ENCODE results near the gene WDR76.
A peak's percentile ranks its signal among the peaks of the same experiment; 100 is the strongest.

Gene WDR76

GRCh38 chr15:43872416-43873020 lies 45.7 kb downstream of the WDR76 start:
- DNase-seq (ENCODE audit: low read depth) = peak; percentile 90
- H3K4me3 ChIP-seq (replicated peaks; ENCODE audit: low read depth, low read length) = no peak overlapping the region
- peak; percentile 78 for TF ChIP-seq CTCF (IDR thresholded peaks at IDR 0.05; ENCODE audit: low read length, missing control alignments)

GRCh38 chr15:43873651-43874050 lies 46.8 kb downstream of the WDR76 start:
- no peak overlapping the region for H3K4me3 ChIP-seq (replicated peaks; ENCODE audit: low read depth, low read length)
- TF ChIP-seq CTCF (IDR thresholded peaks at IDR 0.05; ENCODE audit: low read length, missing control alignments) = no peak
- DNase-seq (ENCODE audit: low read depth) = no peak

GRCh38 chr15:43876872-43877271 lies 50.1 kb downstream of the WDR76 start:
- H3K4me3 ChIP-seq (replicated peaks; ENCODE audit: low read depth, low read length) = no peak overlapping the region
- no peak for TF ChIP-seq CTCF (IDR thresholded peaks at IDR 0.05; ENCODE audit: low read length, missing control alignments)
- DNase-seq (ENCODE audit: low read depth) = no peak

GRCh38 chr15:43877371-43877770 lies 50.6 kb downstream of the WDR76 start:
- H3K4me3 ChIP-seq (replicated peaks; ENCODE audit: low read depth, low read length) = no peak overlapping the region
- DNase-seq (ENCODE audit: low read depth) = no peak
- no peak for TF ChIP-seq CTCF (IDR thresholded peaks at IDR 0.05; ENCODE audit: low read length, missing control alignments)

- no peak for DNase-seq (ENCODE audit: low read depth)
- TF ChIP-seq CTCF (IDR thresholded peaks at IDR 0.05; ENCODE audit: low read length, missing control alignments) = no peak
- H3K4me3 ChIP-seq (replicated peaks; ENCODE audit: low read depth, low read length) = no peak overlapping the region
These were observed 51.6 kb downstream of the WDR76 start for GRCh38 chr15:43878446-43878845.

- no peak for DNase-seq (ENCODE audit: low read depth)
- TF ChIP-seq CTCF (IDR thresholded peaks at IDR 0.05; ENCODE audit: low read length, missing control alignments) = no peak
- H3K4me3 ChIP-seq (replicated peaks; ENCODE audit: low read depth, low read length) = no peak overlapping the region
These were observed 52.9 kb downstream of the WDR76 start for GRCh38 chr15:43879386-43880355.
